ENCODE measurements around the gene TRIM17. TPM values are rescaled to one million over a fixed set of nuclear protein-coding genes. Genes with fewer than 3 reads are reported as not detected.

TRIM17 gene
- total and polyA plus RNA-seq, 2 experiments from 2014 or later: 0.86 to 1.1 TPM

GRCh38 chr1:228465141-228465540 is 48.5 kb upstream of the TRIM17 start:
- Mint-ChIP-seq H3K27me3 (ENCODE audit: insufficient read depth, low read depth, poor library complexity) (peaks cover 45% of the 10 kb centered on the region), H3K4me1 (peaks cover 22% of the 10 kb centered on the region), H3K9me3 (no peaks in the 10 kb centered on the region), H3K36me3 (ENCODE audit: low read depth) (no peaks in the 10 kb centered on the region), H3K27ac (0 out of 2 replicates have a peak overlapping the region, but pooled peaks have one; percentile 66), H3K4me3 (peak overlapping the region; percentile 86)
- Histone ChIP-seq H3K9me2 (ENCODE audit: insufficient read depth) (no peaks in the 10 kb centered on the region), H3K4me1 (ENCODE audit: insufficient read depth) (peaks cover 30% of the 10 kb centered on the region), H3K4me3 (peak overlapping the region; percentile 82), H3K36me3 (ENCODE audit: insufficient read depth) (no peaks in the 10 kb centered on the region), H2AFZ (no peak overlapping the region), H3K4me2 (peak overlapping the region; percentile 79), H3K27ac (ENCODE audit: low read depth) (no peak overlapping the region), H3K79me2 (replicated peaks; ENCODE audit: insufficient read depth) (no peaks in the 10 kb centered on the region), H3F3A (replicated peaks; ENCODE audit: low read depth) (0 out of 2 replicates have a peak, but pooled peaks cover 11% of the 10 kb centered on the region), H3K27me3 (ENCODE audit: insufficient read depth) (peaks cover 93% of the 10 kb centered on the region), H4K20me1 (replicated peaks; ENCODE audit: insufficient read depth) (no peaks in the 10 kb centered on the region; the same call in none of the 2 replicates)
- ATAC-seq: no peak
- TF ChIP-seq, protein P1, sequence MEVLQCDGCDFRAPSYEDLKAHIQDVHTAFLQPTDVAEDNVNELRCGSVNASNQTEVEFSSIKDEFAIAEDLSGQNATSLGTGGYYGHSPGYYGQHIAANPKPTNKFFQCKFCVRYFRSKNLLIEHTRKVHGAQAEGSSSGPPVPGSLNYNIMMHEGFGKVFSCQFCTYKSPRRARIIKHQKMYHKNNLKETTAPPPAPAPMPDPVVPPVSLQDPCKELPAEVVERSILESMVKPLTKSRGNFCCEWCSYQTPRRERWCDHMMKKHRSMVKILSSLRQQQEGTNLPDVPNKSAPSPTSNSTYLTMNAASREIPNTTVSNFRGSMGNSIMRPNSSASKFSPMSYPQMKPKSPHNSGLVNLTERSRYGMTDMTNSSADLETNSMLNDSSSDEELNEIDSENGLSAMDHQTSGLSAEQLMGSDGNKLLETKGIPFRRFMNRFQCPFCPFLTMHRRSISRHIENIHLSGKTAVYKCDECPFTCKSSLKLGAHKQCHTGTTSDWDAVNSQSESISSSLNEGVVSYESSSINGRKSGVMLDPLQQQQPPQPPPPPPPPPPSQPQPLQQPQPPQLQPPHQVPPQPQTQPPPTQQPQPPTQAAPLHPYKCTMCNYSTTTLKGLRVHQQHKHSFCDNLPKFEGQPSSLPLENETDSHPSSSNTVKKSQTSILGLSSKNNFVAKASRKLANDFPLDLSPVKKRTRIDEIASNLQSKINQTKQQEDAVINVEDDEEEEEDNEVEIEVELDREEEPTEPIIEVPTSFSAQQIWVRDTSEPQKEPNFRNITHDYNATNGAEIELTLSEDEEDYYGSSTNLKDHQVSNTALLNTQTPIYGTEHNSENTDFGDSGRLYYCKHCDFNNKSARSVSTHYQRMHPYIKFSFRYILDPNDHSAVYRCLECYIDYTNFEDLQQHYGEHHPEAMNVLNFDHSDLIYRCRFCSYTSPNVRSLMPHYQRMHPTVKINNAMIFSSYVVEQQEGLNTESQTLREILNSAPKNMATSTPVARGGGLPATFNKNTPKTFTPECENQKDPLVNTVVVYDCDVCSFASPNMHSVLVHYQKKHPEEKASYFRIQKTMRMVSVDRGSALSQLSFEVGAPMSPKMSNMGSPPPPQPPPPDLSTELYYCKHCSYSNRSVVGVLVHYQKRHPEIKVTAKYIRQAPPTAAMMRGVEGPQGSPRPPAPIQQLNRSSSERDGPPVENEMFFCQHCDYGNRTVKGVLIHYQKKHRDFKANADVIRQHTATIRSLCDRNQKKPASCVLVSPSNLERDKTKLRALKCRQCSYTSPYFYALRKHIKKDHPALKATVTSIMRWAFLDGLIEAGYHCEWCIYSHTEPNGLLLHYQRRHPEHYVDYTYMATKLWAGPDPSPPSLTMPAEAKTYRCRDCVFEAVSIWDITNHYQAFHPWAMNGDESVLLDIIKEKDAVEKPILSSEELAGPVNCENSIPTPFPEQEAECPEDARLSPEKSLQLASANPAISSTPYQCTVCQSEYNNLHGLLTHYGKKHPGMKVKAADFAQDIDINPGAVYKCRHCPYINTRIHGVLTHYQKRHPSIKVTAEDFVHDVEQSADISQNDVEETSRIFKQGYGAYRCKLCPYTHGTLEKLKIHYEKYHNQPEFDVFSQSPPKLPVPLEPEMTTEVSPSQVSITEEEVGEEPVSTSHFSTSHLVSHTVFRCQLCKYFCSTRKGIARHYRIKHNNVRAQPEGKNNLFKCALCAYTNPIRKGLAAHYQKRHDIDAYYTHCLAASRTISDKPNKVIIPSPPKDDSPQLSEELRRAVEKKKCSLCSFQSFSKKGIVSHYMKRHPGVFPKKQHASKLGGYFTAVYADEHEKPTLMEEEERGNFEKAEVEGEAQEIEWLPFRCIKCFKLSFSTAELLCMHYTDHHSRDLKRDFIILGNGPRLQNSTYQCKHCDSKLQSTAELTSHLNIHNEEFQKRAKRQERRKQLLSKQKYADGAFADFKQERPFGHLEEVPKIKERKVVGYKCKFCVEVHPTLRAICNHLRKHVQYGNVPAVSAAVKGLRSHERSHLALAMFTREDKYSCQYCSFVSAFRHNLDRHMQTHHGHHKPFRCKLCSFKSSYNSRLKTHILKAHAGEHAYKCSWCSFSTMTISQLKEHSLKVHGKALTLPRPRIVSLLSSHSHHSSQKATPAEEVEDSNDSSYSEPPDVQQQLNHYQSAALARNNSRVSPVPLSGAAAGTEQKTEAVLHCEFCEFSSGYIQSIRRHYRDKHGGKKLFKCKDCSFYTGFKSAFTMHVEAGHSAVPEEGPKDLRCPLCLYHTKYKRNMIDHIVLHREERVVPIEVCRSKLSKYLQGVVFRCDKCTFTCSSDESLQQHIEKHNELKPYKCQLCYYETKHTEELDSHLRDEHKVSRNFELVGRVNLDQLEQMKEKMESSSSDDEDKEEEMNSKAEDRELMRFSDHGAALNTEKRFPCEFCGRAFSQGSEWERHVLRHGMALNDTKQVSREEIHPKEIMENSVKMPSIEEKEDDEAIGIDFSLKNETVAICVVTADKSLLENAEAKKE (CRISPR knock-in tag; IDR thresholded peaks at IDR 0.05): no peak
- peak; percentile 28 for DNase-seq (ENCODE audit: low spot score)

DNA sequence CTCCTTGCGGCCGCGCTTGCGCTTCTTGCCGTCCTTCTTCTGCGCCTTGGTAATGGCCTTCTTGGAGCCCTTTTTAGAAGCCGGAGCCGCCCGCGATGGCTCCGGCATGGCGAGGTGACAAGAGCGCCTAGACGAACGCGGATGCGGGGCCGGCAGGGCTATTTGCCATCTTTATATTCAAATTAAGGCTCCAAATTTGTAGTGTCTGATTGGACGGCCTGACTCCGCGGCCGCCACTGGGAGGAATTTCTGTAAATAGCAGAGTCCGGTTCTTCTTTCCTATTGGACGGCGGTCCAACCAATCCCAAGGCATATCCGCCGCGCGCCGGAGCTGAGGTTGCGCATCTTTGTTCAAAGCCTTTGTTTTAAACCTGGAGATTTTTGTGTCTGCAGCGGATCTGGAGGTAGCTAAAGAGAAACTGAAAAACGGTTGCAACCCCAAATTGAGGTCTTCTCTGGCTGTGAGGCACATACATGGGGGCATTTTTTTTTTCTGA is 47.9 kb upstream of the TRIM17 start:
- no peak overlapping the region for H2AFZ ChIP-seq
- Mint-ChIP-seq H3K4me3 (peak overlapping the region; percentile 86), H3K4me1 (peaks cover 18% of the 10 kb centered on the region), H3K36me3 (ENCODE audit: low read depth) (no peaks in the 10 kb centered on the region), H3K27ac (peak overlapping the region; percentile 66), H3K27me3 (ENCODE audit: insufficient read depth, low read depth, poor library complexity) (peaks cover 45% of the 10 kb centered on the region), H3K9me3 (no peaks in the 10 kb centered on the region)
- peaks cover 25% of the 10 kb centered on the region for H3K4me1 ChIP-seq (ENCODE audit: insufficient read depth)
- H3K27ac ChIP-seq (ENCODE audit: low read depth): no peak overlapping the region
- ATAC-seq (peak; percentile 86), DNase-seq (ENCODE audit: low spot score) (peak; percentile 97)
- H4K20me1 ChIP-seq (replicated peaks; ENCODE audit: insufficient read depth): no peaks in the 10 kb centered on the region; the same call in none of the 2 replicates
- no peaks in the 10 kb centered on the region for H3K79me2 ChIP-seq (replicated peaks; ENCODE audit: insufficient read depth)
- H3K9me2 ChIP-seq (ENCODE audit: insufficient read depth): no peaks in the 10 kb centered on the region
- 0 out of 2 replicates have a peak, but pooled peaks cover 7% of the 10 kb centered on the region for H3F3A ChIP-seq (replicated peaks; ENCODE audit: low read depth)
- H3K36me3 ChIP-seq (ENCODE audit: insufficient read depth): no peaks in the 10 kb centered on the region
- peak overlapping the region; percentile 82 for H3K4me3 ChIP-seq
- TF ChIP-seq ZNF114 (CRISPR knock-in tag; IDR thresholded peaks at IDR 0.05): no peak
- peak; percentile 54 for TF ChIP-seq POLR2AphosphoS5 (IDR thresholded peaks at IDR 0.05; ENCODE audit: low read depth)
- TF ChIP-seq, protein P2, sequence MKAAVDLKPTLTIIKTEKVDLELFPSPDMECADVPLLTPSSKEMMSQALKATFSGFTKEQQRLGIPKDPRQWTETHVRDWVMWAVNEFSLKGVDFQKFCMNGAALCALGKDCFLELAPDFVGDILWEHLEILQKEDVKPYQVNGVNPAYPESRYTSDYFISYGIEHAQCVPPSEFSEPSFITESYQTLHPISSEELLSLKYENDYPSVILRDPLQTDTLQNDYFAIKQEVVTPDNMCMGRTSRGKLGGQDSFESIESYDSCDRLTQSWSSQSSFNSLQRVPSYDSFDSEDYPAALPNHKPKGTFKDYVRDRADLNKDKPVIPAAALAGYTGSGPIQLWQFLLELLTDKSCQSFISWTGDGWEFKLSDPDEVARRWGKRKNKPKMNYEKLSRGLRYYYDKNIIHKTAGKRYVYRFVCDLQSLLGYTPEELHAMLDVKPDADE (IDR thresholded peaks at IDR 0.05): no peak
- no peak for TF ChIP-seq REST (IDR thresholded peaks at IDR 0.05; ENCODE audit: unreplicated experiment)
- H3K4me2 ChIP-seq: peak overlapping the region; percentile 93
- peaks cover 93% of the 10 kb centered on the region for H3K27me3 ChIP-seq (ENCODE audit: insufficient read depth)
